HepG2 (cell line): Measurements from ENCODE around the gene MYO3B.

ENCODE experiments used
- ADNP ChIP-seq: sonication (generic); formaldehyde crosslinking; IDR thresholded peaks from 2 replicates; pipeline ENCODE4 v1.4.0; 2020; ENCODE audit warnings: missing genetic modification reagents
- CREB1 ChIP-seq, 2 experiments: fragments of 450-650 bp in 1 of 2; IDR thresholded peaks; 2 replicates each; pipeline ENCODE4 v1.6.1; 2016 to 2017; ENCODE audit warnings: control low read depth in 1 of 2, mild to moderate bottlenecking in 1 of 2, missing compliant biosample characterization in 1 of 2, missing genetic modification characterization in 1 of 2
- FOXA1 ChIP-seq, 2 experiments: fragments of 450-650 bp in 1 of 2; sonication (generic) in 1 of 2; formaldehyde crosslinking in 1 of 2; IDR thresholded peaks; 2 replicates each; pipeline versions ENCODE4 v1.4.0 to v1.6.1; 2016 to 2020; ENCODE audit warnings: missing genetic modification reagents in 1 of 2
- NR2F1 ChIP-seq, 2 experiments: fragments of 450-650 bp in 1 of 2; formaldehyde crosslinking in 1 of 2; IDR thresholded peaks; 2 replicates each; pipeline versions ENCODE4 v1.5.0 to v1.6.1; 2016 to 2020; ENCODE audit warnings: mild to moderate bottlenecking in 1 of 2, missing compliant biosample characterization in 1 of 2, missing genetic modification reagents in 1 of 2, moderate library complexity in 1 of 2

DNA sequence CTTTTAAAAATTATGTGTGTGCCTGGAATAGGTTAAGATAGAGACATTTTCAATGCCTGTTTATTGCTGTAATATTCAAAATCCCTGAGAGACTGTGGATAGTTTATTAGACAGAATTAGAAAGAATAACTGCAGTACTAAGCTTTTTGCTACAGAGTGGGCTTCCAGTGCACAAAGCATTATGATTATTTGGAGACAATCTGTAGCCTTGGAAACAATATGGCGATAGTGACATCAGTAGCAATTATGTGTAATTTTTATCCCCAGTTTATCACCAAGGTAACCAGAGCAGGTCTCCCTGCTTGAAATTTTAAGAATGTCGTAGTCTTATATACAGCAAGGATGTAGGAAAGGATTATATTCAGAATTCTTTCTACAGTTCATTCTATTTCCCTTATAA is 100.0 kb downstream of the MYO3B start:
- TF ChIP-seq NR2F1 (CRISPR knock-in tag; IDR thresholded peaks at IDR 0.05), result no peak
- no peak for TF ChIP-seq FOXA1 (IDR thresholded peaks at IDR 0.05)
- TF ChIP-seq FOXA1 (CRISPR knock-in tag; IDR thresholded peaks at IDR 0.05), result no peak
- TF ChIP-seq ADNP (CRISPR knock-in tag), result no peak
- TF ChIP-seq CREB1 (IDR thresholded peaks at IDR 0.05), result no peak
- TF ChIP-seq CREB1 (CRISPR knock-in tag; IDR thresholded peaks at IDR 0.05), result no peak
